NCI-H1105 (cell line): ENCODE results near the gene SKI.

Experiments
- DNase-seq: peaks from one replicate; lab custom pipeline; 2025; lab: John Stamatoyannopoulos, UW

The SKI gene

DNA sequence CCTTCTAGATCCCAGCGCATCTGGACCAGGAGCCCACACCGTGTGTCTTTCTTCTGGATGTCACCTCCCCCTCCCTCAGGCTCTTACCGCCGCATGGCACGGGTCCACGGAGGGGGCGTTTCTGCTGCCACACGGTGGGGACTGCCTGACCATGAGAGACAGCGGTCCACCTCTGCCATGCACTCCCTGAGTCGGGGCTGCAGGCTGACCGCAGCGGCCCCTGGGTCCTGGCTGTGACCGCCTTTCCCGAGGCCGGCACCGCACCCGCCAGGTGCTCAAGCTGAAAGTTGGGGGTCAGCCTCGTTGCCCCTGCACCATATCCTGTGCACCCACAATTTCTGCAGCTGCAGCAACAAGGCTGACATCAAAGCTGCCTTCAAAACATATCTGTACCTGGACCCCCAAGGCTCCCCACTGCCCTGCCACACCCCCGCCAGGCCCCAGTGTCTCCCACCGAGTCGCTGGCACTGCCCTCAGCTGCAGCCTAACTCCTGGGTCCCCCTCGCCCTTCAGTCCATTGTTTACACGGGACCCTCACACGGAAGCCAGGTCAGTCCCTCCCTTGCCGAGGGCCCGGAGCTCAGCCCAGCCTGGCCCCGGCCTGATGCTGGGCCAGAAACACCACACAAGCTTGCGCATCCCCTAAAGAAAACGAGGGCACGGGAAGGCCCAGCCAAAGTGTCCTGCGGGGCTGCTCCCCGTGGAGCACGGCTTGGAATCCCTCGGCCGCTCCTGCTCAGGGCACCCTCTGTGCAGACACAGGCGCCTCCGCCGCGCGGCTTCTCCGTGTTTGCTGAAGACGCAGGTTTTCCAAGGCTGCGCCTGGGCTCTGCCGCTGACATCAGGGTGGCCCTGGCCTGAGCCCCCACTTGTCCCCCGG, 111.3 kb downstream of the SKI start:
- DNase-seq: no peak

DNA sequence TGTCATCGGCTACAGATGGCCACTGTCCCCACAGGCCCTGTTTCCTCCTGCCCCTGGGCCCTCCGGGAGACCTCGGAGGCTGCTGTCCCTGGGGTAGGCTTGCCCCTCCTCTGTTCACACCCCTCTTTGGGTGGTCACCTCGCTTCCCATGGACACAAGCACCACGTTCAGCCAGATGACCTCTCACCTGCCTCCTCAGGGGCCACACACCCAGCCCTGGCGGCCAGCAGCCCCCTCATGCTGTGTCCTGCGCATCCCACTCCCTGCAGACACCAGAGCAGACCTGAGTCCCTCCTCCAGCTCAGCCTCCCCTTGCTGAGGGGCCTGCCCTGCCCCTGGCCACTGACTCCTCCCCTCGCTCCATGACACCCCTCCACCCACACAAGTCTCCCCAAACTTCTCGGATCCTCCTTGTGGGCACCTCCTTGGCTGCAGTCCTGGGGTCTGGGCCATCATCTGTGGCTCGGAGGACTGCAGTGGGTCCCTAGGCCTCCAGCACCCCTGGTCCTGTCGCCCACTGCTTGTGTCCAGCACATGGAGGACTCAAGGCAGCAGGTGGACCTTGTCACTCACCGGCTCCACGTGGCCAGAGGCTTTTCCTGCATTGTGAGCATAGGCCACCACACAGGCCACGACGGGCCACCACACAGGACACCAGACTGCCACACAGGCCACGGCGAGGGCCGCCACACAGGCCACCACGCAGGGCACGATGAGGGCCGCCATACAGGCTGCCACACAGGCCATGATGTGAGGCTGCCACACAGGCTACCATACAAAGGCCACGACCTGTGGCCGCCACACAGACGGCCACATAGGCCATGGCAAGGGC, 112.2 kb downstream of the SKI start:
- no peak for DNase-seq

DNA sequence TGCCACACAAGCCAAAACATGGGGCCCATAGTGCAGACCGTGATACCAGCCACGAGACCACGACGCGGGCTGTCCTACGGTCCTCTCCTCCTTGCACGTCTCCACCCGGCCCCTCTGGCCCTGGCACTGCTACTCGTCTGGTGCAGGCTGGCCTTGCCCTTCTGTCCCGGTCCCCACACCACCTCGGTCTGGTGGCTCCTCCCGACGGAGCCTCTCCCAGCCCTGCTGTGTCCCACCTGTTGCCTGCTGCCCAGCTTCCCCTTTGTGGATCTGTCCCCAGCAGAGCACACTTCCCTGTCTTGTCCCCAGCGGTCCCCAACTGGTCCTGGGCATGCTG, 112.8 kb downstream of the SKI start:
- no peak for DNase-seq

DNA sequence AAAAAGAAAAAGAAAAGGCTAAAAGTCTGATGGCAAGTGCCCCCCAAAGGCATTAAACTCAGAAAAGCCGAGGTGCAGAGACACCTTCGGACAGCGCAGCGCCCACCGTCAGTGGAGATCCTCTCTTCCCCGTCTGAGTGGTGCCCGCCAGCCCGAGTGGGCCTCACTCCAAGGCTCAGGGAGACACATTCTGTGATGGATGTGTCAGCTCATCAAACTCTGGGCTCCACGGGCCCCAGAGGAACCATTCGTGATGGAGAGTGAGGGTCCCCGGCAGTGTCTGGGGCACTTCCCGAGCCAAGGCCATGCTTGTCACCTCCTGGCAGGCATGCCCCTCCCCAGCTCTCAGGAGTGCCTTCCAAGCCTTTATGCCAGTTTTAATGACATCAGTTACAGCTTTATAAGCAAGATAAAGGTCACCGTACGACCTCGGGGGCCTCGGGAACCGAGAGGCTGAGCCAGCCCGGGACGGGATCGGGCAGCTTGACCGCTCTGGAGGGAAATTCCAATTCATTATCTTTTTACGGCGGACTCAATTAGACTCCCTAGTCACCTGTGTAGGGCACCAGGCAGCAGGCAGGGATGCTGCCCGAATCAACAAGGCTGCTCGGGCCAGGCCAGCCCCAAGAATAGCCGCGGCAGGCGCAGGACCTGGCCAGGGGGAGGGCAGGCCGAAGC, 113.7 kb downstream of the SKI start:
- no peak for DNase-seq

DNA sequence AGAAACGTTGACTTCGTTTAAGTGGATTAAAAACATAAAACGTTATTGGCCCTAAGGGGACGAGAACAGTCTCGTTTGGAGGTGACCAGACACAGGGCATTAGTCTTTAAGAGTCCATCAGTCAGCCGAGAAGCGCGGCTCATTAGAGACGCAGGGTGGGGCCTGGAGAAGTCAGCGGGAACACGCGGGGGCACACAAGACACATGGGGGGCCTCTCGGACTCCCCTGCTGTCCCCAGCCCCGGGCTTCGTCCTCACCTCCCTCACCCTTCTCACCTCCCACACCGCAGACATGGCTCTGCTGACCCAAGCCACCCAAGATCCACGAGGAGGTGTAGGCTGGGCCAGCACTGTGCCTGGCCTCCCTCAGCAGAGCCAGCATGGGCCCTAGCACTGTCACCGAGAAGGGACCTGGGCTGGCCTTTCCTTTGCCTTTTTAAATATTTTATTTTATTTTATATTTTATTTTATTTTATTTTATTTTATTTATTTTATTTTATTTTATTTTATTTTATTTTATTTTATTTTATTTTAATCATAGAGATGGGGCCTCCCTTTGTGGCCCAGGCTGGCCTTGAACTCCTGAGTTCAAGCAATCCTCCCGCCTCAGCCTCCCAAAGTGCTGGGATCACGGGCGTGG, 114.4 kb downstream of the SKI start:
- DNase-seq: no peak

DNA sequence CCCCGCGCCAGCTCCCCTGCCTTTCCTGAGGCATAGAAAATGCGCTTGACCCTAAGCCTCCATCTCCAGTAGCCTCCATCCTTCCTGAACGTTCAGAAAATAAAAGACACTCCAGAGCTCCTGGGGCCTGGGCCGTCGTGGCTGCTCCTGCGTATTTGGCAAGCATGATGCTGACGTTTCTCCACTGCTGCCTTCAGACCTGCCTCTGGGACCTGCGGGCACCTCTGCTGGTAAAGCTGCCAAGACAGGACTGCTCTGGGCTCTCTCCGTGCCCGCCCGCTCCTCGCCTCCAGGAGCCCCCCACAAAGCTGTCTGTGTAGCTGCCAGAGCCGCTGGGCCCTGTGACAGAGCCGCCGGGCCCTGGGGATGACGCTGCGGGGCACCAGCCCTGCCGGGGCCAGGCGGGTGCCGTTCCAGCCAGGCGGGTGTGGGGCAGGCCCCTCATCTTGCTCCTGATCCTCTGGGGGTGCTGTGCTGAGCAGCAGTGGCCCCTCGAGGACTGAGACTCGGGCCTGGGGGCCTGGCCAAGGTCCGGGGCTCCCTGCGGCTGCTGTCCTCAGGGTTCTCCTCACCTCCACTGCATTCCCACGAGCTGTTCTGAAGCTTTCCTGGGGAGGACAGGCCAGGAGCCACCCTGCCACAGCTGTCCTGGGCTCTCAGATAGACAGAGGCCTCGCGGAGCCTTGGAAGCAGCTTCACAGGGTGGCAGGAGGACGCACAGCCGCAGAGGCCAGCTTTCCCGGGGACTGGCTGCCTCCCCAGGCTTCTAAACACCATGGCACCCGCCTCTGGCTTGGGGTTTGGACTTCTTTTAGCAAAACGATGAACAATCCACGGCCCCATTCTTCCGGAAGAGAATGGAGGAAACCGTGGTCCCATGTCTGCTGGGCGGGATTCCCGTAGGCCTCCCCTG, 115.2 kb downstream of the SKI start:
- DNase-seq: no peak

DNA sequence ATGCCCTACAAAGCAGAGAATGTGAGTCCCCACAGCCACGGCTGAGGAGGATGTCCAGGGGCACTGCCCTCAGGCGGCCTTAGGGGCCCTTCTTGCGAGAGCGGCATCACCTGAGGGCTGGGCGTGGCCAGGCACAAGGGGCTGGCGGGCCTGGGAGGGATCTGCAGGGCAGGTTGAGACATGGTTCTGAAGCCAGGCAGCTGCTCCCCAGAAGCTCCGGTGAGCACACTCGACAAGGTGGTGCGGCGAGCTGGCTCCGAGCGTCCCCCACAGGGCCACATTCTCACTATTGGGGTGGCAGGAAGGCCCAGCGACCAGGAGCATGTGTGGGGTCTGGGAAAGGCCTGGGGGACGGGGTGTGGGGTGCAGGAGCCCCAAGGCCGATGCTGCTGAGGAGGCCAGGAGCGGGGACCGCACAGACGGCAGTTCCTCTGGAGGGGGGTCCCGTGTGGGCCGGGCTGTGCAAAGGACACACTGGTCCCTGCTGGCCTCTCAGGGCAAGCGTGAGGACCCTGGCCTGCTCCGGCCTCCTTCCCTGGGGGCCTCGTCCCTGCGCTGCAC, 116.1 kb downstream of the SKI start:
- DNase-seq: no peak

DNA sequence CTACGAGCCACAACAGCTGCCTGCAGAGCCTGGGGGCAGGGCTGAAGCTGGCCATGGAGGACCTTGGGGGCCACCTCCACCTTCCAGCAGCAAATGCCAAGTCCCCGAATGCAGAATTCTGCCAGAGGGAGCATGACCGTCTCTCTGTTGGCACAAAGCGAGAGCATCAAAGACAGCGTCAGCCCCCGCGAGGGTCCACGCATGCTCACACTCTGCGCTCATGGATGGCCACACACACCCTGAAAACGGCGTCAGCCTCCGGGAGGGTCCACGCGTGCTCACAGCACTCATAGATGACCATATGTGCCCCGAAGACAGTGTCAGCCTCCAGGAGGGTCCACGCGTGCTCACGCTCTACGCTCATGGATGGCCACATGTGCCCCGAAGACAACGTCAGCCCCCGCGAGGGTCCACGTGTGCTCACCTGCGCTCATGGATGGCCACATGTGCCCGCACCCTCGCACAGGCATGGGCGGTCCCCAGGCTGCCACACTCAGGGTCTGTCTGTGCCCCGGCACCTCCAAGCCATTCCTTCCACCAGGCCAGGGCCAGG, 116.7 kb downstream of the SKI start:
- no peak for DNase-seq

DNA sequence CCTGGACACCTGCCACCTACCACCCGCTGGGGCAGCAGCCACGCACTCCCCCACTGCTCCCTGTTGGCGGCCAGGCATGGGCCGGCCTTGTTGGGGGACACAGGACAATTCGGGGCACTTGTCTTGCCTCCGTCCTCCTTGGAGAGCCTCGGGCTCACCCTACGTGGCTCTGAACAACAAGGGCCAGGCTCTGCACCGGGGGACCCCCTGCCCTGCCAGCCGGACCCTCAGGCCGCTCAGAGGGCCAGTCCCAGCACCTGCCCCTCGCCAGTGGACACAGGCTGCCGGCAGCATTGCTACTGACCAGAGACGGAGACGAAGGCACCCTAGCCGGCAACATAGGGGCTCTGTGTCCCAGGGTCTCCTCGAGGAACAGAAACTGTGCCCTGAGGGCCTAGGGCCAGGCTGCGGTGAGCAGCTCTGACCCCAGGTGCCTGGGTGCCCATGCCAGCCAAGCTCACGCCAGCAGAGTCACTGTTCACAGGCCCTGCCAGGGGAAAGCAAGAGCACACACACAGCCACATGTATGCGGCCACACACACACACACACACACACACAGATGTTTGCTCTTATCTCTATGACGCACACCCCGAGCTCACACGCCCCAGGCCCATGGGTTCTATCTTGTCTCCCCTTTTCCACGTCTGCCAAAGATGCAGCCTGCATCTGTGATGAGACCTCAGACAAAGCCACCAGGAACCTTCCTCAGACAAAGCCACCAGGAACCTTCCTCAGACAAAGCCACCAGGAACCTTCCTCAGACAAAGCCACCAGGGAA, 117.4 kb downstream of the SKI start:
- no peak for DNase-seq

DNA sequence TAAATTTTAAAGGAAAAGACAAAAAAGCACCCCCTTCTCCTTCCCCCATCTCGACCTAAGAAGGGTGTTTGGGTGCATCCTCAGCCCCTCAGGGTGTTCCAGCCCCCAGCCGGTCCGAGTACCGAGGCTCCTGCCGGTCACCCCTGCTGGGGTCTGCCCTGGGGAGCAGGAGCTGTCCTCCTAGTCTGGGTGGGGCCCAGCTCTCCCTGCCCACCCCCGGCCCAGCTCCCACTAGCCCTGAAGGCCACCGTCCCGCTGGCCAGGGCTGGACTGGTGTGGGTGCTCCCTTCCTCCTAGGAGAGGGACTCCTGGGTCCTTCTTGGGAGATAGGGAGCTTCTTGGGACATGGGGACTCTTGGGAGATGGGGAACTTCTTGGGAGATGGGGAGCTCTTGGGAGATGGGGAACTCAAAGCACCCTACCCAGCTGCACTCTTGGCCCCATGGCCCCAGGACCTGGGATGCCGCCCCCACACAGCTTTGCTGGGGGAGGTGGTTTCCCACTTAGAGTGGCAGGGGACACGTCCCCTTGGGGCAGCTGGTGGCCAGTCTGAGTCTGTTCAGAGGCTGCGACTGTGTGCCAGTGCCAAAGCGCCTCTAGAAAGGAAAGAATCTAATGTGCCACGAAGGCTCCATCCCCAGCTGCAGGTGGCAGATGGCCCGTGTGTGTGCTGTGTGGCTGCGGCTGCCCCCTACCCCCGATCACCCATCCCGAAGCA, 118.7 kb downstream of the SKI start:
- no peak for DNase-seq

DNA sequence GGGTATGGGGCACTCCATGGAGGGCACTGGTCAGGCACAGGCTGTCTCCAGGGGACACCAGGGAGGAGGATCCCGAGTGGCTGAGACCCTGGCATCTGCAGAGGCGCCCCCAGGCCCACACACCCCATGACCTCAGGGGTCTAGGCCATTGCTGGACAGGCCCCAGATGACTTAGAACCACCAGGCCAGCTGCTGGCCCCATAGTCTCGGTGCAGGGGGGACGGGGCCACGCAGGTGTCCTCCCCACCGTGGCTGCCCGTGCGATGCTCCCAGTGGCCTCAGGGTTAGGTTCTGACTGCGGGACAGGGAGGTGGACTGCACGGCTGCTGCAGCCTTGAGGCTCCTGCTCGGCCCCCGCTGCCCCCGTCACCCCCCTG, 119.3 kb downstream of the SKI start:
- no peak for DNase-seq

DNA sequence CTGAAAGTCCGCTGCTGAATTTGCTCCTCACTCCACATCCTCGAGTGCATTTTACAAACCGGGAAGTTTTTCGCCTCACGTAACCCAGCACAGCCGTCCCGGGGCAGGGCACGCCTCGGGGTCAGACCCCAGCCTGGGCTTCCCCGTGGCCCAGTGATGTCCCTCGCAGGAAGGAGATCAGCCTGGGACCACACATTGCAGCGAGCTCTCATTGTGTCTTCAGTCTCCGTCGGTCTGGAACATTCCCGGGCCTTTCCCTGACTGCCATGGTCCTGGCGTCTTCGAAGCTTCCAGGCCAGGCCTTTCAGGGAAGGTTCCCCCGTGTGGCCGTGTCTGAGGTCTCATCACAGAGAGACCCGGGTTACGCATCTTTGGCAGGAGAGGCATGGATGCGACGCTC, 119.8 kb downstream of the SKI start:
- no peak for DNase-seq

DNA sequence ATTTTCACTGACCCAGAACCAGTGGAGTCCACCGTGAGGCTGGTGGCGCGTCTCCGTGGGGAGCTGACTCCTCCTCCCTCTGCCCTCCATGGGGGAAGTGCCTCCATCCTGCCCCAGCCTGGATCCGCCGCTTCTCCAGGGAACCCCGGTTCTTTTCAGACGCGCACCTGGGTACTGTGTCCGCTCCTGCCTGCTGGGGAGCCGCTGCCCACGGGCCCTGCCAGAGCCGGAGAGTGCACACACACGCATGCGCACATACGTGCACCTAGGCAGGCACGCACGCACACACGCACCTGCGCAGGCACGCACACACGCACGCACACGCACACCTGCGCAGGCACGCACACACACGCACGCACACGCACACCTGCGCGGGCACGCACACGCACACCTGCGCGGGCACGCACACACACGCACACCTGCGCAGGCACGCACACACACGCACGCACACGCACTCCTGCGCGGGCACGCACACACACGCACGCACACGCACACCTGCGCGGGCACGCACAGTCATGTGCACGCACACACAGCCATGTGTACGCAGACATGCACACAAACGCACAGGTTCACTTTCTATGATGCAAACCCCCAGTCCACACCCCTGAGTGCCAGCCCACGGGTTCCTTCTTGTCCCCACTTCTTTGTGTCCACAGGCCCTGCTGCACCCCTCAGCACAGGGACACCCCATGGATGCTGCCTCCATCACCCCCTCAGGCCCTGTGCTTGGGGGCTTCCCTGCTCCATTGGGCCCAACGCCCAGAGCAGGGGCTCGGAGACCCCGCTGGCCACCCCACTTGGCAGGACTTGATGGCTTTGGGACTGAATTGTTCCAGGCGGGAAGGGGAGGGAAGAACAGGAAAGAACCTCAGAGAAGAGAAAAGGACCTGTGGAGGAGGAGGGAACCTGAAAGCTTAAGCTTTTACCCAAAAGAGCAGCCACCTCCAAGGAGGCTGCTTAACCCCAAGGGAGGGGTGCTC, 120.5 kb downstream of the SKI start:
- DNase-seq: no peak

DNA sequence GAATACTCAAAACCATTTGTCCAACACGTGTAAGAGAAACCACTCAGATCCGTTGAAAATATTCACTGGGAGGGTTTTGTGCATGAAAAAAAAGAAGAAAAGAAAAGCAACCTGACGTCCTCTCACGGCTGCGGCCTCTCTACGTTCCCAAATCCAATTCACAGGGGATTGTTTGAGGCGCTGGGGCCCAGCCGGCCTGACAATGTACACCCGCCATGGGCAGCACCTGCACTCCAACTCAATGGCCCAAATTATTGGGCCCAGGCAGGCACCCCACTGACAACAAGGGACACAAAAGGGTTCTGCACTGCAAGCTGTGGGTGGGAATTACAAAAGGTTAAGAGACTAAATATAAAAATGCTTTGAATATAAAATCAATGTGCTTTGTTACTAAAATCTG, 121.7 kb downstream of the SKI start:
- no peak for DNase-seq

DNA sequence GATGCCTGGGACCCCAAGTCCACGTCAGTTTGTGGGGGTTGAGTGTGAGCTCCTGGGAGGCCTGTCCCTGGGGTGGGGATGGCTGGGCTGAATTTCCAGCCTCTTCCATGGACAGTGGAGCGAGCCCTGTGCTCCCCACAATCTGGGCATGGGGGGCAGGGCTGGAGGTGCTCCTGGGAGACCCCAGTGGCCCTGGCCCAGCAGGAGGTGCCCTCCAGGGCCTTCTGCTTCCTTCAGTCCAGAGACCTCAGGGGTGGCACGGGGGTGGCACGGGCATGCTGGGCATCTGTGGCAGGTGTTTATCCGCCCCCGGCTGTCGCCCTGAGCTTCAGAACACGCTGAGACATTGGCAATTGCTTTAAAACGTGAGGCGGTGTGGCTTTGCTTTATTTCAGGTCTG, 122.4 kb downstream of the SKI start:
- no peak for DNase-seq

DNA sequence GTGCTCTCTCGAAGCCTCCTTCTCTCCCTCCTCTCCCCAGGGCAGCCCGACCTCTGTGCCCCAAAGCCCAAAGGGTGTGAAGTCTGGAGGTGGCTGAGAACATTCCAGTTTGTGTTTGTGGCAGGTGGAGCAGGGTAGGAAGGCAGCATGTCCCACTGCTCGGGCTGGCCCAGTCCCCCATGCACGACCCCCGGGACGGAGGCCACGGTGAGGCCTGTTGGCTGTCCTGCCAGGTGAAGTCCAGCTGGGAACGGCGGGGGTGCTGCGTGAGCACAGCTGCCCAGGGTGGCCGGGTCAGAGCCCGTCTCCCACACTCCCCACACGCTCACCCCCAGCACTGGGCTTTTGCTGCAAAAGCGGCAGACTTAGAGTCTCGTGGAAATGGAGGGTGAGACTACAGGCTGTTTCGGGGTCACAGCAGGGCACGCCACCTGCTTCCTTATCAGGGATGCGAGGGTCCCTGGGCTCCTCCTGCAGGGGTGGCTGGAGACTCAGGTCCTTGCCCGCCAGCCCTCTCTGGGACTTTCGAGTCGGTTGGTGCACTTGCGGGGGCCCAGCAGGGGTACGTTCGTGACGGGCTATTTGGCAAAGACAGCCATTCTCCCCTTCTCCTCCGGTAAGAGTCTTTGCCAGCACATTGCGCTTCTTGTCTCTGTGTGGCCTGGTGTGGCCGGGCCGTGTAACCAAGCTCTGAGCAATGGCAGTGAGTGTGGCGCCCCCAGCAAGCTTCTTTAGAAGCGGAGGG, 123.0 kb downstream of the SKI start:
- DNase-seq: no peak

DNA sequence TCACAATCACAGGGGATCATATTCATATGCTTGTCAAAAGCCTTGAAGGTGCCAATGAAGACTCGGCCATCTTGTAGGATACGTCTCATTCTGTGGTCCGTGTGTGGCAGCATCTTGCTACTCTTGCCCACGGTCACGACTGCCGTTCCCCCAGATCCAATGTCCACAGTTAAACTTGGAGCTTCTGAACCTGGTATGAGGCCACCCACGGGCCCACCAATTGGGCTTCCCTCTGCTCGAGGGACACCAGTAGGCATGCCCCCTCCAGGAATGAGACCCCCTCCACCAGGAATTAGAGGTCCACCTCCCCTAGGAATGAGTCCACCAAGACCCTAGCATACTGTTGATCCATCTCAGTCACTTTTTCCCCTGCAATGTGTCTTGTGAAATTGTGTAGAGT, 123.6 kb downstream of the SKI start:
- no peak for DNase-seq
